Ecto neural progenitor cell (in vitro differentiated cells): Measurements from ENCODE around the gene CHRNB2.

Source experiments
- DNase-seq: peaks from one replicate; pipeline ENCODE4 v3.0.0-alpha.2; 2018; ENCODE audit warnings: low spot score

The CHRNB2 gene

GRCh38 chr1:154579374-154579773, 11.8 kb downstream of the CHRNB2 start:
- no peak for DNase-seq

DNA sequence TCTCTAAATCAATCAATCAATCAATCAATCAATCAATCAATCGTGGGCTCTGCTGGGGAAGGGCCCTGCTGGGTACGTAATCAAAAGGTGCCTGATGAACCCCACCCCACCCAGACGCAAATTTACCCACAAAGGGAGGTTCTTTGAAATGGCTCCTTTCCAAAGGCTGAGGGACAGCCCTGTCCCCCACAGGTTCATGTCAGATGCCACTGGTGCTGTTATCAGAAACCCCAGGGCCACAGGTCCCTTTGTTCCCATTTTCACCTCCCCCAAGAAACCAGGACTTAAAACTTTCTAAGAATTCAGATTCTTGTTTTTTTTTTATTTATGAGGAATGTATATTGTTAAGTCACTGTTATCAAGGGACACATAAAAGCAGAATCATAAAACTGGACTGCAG, 14.2 kb downstream of the CHRNB2 start:
- no peak for DNase-seq

DNA sequence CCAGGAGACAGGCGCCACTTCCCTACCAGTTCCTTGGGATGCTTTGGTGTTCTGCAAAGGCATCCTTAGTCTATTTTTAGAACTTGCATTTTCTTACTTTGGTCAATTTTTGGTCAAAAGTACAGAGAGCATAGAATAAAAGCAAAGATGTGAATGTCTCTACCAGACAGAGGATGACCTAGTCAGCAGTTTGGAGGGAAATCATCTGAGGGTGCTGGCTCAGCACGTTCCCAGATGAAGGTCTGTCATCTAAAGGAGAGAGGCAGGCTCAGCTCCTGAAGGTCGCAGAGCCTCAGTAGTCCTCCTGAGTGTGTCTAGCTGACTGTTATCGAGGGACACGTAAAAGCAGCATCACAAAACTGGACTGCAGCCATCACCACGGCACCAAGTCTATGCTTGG, 15.3 kb downstream of the CHRNB2 start:
- DNase-seq = no peak

DNA sequence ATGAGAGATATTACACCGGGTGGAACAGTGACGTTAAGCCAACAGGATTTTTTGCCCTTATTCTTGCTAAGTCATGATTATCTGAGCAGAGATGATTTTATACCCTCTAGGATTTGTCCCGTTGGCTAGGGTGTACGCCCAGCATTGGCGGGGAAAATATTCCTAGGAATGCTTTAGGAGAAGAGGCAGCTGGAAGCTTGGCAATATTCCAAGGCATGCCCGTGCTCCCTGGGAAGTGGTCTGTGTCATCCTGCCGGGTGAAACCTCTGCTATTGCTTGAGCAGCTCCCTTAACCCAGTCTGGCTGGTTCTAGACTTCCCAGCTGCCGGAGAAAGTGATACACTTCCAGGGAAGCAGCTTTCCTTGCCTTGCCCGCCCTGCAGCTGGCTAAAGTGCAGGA, 16.2 kb downstream of the CHRNB2 start:
- DNase-seq = no peak

DNA sequence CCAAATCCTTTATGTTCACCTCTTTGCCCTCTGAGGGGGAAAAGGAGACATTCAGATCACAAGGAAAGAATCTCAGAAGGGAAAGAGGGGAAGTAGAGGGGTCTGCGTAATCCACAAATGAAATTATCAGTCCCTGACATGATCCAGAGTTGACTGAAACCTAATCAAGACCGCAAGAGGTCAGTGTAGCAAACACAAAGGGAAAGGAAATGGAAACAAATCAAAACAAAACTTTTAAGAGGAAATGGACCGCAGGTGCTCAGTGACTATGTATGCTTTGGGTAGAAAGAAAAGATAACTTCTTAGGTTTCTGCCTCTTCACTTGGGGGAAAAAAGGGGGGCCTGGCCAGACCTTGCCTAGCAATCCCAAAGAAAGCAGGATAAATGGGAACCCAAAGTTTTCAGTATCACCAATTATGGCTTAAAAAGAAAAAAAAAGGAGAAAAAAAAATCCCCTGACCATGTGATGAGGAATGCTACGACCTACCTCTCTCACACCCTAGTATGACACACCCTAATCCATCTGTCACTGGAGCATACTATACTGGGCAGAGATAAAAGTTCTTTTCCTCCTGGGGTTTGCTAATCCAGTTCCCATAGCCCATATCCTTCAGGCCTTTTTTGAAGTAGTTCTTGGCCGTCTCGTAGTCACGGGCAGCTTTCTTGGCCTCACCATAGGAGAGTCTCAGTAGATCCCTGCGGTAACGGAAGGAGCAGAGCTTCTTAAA, 16.9 kb downstream of the CHRNB2 start:
- DNase-seq = no peak

DNA sequence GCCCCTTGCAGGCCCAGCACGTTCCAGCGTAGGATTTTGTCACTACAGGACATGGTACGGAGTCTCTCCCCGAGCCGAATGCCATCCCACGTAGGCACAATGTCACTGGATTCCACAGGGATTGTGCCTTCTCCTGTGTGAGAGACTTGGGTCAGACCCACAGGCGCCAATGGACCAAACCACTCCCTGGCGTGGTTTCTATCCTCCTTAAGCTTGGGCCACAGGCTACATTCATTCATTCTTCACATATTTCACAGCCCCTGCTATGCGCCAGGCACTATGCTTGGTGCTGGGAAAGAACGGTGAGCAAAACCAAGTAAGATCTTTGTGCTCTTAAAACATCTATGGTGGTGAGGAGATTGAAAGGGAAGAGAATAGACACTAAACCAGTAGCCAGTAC, 18.7 kb downstream of the CHRNB2 start:
- DNase-seq = no peak

DNA sequence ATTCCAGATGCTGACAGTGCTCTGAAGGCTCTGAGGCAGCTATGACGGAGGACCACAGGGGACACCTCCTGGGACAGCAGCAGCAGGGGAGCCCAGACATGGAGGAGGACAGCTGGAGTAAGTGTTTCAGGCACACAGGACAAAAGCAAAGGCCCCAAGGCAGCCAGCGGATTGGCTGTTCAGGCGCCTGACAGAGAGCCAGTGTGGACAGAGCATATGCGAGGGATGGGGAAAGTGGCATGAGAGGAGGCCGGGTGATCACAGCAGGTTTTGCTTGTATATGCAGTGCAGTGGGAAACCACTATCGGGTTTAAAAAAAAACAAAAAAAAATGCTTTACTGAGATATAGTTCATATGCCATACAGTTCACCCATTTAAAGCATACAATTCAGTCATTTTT, 19.1 kb downstream of the CHRNB2 start:
- no peak for DNase-seq

DNA sequence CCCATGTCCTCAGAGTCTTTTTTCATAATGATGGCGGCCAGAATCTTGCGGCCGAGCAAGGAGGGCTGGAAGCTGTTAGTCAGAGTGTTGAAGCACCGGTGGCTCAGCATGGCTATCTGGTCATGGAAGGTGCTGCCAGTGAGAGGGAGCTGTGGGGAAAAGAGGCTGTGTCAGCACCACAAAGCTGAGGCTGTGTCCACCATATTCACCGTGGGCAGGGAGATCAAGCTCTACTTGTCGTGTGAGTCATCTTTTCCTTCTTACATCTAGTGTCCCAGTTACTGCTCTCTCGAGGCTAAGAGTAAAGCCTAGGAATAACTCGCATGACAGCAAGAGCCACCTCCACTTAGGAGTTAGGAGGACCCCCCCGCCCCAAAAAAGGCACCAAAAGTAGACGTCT, 22.2 kb downstream of the CHRNB2 start:
- no peak for DNase-seq

DNA sequence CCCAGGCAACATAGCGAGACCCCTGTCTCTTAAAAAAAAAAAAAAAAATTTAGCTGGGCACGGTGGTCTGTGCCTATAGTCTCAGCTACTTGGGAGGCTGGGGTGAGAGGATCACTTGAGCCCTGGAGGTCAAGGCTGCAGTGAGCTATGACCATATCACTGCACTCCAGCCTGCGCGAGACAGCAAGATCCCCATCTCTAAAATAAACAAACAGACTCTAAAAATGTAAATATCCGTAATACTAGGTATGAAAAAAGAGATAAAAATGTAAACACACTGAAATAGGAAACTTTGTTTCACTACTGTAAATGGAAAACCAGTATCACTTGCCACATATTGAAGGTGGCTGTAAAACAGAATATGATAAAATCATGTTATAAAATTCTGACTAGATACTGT, 23.2 kb downstream of the CHRNB2 start:
- DNase-seq = no peak

GRCh38 chr1:154591206-154591605, 23.6 kb downstream of the CHRNB2 start:
- DNase-seq = no peak

DNA sequence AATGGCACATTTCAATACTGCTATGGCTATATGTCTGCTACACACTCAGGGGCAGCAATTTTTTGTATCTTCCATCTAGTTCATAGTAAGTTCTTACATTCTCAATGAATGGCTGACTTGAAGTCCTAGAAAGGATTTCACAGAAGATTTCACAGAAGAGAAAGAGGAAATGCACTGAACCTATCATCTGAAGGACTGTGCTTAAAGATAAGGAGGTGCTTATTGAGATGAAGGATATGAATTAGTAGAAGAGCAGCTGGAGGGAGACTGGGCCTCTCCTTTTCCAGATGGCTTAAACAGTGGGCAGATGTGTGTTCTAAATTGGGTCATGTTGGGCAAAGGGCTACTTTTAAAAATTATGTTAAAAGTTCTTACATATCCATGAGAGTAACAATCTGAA, 25.8 kb downstream of the CHRNB2 start:
- DNase-seq = no peak

- DNase-seq = no peak
These were observed 27.2 kb downstream of the CHRNB2 start for GRCh38 chr1:154594811-154595210.

DNA sequence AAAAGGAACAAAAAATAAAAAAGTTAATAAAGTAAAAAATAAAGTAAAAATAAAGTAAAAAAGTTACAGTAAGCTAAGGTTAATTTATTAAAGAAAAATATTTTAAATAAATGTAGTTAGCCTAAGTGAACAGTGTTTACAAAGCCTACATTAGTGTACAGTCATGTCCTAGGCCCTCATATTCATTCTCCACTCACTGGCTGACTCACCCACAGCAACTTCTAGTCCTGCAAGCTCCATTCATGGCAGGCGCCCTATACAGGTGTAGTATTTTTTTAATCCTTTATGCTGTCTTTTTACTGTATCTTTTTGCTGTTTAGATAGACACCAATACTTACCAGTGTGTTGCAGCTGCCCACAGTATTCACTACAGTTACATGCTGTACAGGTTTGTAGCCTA, 28.0 kb downstream of the CHRNB2 start:
- no peak for DNase-seq

- DNase-seq = no peak
These were observed 31.5 kb downstream of the CHRNB2 start for GRCh38 chr1:154598871-154599635.

GRCh38 chr1:154599658-154600057, 32.1 kb downstream of the CHRNB2 start:
- DNase-seq = no peak

DNA sequence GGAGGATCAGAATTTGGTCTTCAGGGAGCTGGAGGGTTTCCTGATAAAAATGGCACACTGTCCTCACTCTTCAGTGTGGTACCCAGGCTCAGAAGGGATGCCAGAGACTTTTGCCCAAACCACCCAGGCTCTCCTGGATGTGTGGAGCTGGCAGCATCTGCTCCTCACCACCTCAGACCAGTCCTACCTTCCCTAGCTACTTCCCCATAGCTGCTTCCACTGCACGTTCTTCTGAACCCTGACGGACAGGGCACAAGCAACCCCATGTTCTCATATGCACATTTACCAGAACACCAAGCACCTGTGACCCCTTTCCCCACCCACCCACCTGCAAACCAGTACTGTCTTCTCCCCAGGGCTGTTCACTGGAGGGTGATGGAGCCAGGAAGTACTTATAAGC, 35.7 kb downstream of the CHRNB2 start:
- no peak for DNase-seq

DNA sequence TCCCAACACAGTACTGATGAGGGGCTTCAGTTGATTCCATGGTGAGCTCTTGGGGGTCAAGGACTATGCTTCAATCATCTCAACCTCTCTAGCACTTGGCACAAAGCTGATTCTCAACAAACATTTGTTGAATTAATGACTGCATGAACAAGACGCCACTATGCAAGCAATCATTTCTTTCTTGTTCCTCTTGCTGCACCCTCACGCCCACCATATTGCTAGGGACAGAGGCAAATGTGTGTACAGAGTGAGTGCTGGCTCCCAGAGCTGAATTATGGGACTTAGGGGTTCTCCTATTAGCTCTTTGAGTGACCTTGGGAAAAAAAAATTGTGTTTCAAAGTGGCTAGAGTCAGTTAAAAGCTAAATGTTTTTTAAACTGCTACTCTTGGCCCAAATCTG, 38.0 kb downstream of the CHRNB2 start:
- no peak for DNase-seq

- DNase-seq = no peak
These were observed 39.6 kb downstream of the CHRNB2 start for GRCh38 chr1:154607106-154607608.

DNA sequence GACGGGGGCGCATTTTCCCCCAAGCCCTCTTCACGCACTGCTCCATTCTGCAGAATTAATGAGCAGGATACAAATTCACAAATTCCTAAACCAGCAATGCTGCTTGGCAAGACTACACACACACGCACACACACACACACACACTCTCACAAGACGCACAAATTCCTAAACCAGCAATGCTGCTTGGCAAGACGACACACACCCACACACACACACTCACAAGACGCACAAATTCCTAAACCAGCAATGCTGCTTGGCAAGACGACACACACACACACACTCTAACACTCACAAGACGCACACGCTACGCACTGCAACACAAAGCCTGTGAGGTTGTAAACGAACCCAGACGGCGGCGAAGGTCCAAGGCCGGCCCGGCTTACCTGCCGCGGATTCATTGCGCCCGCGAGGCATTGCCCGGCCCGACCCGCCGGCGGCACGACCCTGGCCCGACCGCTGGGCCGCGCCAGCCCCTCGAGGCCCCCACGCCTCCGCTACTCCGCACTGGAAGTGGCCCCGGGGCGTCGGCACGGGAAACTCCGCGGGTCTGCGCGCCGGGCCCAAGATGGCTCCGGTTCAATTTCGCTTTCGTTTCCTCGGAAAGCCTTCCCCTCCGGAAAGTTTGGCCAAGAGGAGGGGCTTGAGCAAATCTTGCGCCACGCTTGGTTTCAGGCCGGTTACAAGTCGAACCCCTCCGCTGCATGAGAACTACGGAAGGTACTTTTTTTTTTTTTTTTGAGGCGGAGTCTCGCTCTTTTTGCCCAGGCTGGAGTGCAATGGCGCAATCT, 40.2 kb downstream of the CHRNB2 start, which contains the start of gene ADAR:
Gene ADAR (minus strand): TSS at position 578 of the 788 bp plus-strand sequence. CDS start 180 bp downstream, at position 398.
- DNase-seq = peak; percentile 81

DNA sequence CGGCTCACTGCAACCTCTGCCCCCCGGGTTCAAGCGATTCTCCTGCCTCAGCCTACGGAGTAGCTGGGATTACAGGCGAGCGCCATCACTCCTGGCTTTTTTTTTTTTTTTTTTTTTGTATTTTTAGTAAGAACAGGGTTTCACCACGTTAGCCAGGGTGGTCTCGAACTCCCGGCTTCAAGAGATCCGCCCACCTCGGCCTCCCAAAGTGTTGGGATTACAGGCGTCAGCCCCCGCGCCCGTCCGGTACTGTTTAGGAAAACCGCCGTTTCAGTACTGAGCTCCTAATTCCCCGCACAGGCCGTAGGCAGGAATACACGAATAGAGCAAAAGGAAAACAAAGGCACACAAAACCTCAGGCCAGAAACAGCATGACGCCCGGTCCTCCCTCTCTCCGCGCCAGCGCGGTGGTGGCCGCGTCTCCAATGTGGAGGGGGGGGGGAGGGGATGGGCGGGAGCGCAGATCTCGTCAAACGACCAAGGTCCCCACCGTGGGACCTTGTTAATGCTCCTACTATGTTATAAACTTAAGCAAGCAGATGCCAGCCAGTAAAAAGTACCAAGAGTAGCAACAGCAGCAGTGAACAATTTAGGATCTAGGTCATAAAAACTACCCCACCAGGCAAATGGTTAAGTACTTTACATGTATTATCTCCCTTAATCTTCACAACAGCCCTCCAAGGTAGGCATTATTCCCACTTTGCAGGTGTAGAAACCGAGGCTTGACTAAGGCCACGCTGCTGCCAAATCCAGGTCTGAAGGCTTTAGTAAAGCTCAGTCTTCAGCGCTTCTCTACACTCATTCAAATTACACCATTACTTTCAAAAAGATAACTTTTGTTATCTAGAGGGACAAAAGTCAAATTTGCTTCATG, 41.1 kb downstream of the CHRNB2 start:
- peak; percentile 82 for DNase-seq
